Measurements from ENCODE around the gene PODXL2.

The PODXL2 gene

DNA sequence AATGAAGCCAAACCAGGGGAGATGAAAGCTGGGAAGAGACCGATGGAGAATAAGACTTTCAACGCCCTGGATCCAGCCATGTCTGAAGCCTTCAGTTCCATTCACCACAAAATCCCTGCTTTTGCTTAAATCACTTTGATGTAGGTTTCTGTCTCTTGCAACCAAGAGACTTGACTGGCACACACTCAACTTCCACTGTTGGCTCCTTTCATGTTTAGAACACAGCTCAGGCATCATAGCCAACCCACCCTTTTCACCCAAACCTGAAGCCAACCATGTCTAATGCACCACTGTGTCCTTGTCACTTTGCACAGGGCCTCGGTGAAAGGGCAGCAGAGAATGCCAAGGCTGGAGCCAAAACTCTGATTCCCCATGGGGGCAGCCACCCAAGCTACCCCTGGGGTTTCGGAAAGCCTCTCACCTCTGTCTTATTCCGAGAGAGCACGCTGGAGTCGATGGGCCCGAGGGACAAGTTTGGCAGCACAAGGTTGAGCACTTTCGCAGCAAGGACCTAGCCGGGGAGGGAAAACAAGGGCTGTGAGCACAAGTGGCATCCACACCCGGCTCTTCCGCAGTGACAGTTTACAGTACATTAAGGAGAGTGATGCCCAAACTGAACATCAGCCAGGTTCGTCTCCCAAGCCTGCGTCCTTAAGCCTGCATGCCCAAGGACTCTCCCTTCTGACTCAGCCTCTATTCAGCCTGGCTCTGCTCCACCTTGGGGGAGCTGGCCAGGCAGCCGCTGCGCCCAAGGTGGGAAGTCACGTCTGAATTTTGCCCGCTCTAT, 81.4 kb downstream of the PODXL2 start:
- DNase-seq, result peak in 1 of 2 experiments; percentile 44

DNA sequence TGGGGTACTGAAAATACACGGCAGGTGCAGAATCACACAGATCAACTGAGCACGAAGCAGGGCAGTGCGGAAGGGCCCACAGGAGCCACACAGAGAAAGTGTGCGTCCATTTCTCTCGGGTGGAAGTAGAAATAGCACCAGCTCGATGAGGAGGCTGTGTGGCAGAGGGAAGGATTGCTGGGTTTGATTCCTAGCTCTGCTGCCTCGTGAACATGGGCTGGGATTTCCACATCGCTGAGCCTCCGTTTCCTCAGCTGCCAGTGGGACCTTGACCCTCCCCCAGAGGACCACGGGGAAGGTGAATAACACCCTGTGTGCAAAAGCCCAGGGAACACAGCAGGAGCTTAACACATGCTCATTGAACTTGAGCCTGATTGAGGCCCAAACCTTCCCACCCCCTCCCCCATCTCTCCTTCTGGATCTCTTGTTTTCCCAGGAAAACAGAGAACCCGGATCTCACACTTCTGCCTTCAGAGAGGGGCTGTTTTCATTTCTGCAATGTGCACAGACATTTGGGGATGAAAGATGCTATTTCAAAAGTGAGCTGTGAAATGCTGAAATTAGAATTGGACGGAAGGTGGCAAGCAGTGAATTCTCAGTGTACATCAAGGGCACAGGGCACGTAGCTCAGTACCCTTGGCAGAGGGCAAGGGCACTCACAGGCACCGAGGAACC, 82.2 kb downstream of the PODXL2 start:
- no peak for DNase-seq

DNA sequence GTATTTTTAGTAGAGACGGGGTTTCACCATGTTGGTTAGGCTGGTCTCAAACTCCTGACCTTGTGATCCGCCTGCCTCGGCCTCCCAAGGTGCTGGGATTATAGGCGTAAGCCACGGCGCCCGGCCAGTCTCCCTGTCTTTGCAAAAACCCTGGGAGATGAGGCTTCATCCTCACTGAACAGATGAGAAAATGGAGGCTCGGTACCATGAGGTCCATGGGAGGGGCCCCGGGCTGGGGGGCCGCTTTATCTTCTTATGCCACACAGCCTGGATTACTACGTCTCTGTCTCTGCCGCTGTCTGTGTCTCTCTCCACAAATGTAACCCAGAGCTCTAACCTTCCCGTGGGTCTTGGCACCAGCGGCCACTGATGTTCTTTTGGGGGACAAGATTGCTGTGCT, 82.9 kb downstream of the PODXL2 start:
- DNase-seq, result no peak

DNA sequence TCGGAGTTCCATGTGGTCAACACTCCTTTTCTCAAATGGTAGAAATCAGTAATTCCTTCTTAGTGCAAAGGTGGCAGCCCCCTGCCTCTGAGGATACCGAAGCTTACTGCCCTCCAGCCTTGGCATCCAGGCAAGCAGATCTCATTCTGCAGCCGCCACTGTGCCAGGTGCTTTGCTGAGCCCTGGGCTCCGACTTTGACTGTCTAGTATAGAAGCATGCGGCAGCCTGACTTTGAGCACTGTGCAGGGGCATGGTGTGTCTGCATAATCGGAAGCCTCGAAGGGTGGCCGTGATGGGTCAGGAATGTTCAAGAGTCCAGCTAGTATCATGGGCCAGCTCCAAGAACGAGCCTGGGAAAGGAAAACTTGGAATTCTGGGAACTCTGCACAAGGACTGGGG, 83.5 kb downstream of the PODXL2 start:
- DNase-seq, result no peak

DNA sequence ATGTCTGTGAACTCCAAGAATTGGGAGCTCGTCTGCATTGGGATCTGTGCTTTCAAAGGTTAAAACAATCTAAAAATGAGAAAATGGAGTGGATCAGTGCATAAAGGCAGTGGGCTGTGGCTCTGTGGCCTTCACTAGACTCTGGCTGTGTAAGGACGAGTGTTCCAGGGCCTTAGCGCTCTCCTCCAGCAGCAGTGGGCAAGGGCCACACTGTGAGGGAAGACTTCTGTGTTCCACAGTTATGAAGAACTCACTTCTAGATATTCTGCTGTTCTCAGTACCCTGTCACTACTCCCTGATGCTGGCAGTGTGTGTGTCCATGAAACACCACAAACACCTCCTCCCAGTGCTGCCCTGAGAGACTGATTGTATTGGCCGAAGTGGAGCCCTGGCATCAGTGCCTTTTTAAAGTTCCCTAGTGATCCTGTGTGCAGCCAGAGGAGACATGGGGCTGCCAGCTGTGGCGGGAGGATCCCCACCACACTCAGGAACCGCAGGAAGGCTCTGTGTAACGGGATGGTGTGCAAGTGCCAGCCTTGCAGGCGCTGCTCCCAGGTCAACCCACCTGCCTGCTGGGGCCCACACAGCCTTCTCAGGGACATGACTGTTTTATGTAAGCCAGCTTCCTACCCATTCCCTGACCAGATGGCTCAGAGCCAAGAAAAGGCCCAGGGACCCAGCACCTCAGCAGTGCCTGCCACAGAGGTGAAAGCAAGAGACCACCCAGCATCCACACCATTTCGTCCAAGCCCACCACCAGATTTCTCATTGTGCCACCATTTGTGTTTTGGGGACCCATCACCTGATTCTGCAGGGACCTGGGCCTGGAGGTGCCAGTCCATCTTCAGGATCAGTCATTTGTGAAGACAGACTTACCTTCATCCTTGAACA, 84.1 kb downstream of the PODXL2 start:
- no peak for DNase-seq

DNA sequence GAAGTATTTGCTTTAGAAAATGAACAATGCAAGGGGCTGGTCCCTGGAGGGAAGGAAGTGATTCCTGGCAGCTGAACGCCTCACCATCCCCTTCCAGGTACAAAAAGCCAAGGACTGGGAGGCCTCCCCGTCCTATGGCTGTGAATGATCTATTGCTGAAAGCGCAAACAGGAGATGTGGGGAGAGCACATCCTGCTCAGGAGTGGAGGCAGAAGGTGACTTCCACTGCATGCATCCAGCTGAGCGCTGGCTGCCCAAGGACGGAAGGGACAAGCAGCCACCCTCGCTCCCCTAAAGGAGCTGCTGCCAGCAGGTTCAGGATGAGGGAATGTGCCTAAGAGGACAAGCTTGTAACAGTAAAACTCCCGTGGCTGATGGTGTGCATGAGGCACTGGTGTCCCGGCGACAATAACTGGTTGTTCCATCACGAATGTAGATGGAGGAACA, 85.2 kb downstream of the PODXL2 start:
- DNase-seq, result no peak

DNA sequence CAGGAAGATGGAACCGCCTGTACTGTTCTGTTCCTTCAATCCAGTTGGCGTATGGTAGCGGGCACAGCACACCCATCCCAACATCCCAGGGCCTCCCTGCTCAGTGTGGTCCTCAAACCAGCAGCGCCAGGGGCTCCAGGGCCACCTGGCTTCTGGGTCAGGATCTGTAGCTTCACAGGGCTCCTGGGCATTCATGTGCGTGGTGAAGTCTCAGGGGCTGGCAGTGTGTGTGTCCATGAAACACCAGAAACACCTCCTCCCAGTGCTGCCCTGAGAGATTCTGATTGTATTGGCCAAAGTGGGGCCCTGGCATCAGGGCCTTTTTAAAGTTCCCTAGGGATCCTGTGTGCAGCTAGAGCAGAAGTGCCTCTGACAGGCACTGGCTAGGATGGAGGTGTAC, 85.9 kb downstream of the PODXL2 start:
- DNase-seq, result no peak

DNA sequence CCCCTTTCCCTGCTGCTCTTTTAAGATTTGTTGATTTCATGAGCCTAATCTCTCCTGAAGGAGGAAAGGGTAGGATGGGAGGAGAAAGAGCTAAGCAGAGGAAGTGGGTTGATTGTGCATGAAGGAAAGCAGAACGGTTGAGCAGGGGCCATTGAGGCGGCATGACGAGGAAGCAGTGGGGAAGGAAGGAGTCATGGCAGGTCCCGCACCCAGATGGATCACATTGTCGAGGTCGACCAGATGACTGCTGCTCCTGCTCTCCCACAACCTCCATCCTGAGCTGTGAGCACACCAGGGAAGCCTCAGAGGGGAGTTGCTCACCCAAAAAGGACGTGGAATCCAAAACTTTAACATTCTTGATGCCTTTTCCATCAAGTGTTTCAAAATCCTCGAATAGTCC, 86.5 kb downstream of the PODXL2 start:
- no peak for DNase-seq

DNA sequence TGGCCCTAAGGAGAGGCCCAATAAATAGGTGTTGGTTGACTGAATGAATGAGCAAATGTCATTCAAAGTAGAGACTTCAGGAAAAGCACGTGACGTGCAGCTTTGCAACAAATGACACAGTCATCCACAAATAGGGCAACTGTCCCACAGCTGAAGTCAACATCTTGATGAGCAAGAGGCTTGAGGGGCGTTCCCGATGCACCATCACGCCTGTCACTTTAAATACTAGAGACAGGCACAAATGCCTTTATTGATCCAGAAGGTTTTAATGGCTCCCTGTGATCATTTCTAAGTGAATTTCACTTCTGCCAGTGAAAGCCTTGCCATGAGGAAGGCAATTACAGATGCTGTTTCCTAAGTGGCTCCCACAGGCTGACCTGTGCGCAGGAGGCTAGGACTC, 87.4 kb downstream of the PODXL2 start:
- DNase-seq, result no peak

DNA sequence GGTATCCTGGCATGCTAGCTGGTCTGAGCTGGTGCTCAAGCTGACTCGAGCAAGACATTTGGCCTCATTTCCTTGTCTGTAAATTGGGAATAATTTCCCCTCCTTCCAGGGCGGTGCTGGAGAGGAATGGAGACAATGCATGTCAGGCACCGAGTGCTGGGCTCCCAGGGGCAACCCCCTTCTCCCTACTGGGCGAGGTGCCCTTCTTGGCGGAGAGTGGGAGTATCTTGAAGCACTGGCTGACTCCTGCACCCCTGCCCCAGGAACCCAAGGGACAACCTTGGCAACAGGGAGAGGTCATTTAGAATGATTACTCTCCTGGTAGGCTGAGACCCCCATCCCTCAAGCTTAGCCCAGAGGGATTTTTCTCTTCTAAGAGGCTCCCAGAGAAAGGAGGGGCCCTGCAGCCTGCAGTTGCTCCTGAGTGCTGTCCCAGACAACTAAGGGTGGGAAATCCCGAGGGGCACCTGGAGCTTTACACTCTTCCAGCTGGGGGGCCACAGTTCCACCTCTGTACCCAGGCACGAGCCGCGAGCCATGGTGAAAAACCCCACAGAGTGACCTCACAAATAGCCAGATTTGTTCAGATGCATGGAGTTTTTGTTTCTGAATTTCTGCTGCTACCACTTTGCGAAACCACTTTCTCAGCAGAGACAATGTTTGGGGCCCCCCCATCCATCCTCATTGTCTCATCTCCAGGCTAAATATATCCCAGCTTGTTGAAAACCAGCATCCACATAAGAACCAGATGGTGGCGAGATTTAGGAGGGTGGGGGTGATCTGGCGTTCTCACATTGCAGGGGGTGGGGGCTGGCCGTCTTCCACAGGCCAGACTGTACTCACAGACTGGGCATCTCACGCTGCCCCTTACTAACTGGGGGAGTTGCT, 88.6 kb downstream of the PODXL2 start:
- DNase-seq, result peak in 1 of 2 experiments; percentile 78

DNA sequence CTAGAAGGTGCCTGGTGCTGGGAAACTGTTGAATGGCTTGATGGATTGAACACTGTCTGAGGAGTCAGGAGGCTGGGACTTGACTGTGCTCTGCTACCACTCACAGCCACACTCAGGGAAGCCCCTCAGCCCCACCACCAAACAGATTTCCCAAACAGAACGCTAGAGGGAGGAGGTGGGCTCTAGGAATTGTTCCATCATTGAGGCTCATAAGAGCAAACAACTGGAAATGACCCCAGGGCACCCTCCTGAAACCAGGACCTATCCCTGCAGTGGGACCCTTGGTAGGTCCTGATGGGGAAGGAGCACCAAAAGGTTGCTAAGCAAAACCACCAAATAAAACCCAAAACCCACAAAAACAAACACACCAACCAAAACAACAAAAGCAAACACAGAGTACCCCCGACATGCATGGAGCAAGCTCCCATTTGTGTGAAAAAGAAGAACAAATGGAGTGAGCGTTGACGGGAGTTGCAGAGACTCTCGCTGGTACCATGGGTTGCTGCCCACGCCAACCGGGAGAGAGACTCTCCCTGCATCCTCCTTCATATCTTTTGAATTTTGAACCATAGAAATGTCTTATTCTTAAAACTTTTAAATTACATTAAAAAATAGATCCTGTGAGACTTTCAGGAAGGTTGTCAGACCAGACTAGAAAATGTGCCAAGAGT, 89.4 kb downstream of the PODXL2 start:
- no peak for DNase-seq

DNA sequence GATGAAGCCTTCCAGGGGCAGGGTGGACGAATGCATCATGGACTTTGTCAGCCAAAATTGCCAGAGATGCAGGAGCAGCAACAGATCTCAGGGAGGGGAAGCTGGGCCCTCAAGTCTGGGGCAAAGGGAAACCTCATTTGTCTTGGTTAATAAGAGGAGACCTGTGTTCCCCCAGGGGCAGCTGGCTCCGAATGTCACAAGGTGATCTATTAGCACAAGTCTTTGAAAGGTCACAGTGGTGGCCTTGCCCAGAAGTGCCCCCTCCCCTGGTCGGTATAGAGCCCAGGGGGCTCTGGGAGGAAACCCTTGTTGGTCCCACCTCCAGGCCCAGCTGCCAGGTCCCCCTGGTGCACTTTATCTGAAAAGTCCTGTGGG, 89.9 kb downstream of the PODXL2 start:
- DNase-seq, result no peak

DNA sequence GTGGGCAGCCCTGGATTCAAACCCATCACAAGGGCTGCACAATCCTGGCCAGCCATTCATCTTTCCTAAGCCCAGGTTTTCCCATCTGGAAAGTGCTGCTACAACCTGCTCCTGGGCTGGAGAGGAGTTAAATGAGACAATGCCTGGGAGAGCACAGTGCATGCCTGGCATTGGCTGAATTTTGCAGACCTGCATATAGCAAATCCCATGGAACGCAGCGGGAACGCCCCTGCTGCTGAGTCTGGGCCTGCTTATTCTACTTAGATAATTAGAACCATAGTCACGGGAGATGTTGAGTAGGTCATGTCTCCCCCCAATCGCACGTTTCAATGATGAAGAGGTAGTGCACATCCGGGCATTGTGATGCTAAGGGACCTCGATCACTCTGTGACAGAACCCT, 90.4 kb downstream of the PODXL2 start:
- no peak for DNase-seq

DNA sequence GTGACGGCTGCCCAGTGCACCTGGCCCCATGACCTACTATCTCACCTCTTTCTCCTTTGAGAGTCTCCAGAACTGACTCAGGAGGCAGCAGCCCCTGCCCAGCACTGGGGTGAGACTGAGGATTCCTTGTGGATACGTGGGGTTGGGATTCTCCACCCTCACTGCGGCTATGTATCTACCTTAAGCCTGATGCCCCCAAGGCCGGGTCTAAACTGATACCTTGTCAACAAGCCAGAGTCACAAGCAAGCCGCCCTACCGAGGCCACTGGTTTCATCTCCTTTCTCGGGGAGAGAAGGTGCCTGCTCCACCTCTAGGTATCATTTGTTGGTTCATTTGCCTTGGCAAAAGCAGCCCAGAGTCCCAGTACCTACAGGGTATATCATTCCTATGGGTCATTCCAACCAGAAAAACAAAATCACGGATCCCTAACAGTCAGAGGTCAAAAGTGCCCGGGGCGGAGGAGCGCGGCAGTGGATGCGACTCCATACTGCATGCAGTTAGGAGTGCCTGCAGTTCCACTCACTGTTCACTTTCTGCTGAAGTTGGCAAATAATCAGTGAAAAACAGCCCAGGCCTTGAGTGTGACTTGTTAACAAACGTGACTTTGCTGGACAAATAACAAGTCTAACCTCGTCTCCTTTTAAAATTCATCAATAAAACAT, 91.3 kb downstream of the PODXL2 start:
- DNase-seq, result no peak

DNA sequence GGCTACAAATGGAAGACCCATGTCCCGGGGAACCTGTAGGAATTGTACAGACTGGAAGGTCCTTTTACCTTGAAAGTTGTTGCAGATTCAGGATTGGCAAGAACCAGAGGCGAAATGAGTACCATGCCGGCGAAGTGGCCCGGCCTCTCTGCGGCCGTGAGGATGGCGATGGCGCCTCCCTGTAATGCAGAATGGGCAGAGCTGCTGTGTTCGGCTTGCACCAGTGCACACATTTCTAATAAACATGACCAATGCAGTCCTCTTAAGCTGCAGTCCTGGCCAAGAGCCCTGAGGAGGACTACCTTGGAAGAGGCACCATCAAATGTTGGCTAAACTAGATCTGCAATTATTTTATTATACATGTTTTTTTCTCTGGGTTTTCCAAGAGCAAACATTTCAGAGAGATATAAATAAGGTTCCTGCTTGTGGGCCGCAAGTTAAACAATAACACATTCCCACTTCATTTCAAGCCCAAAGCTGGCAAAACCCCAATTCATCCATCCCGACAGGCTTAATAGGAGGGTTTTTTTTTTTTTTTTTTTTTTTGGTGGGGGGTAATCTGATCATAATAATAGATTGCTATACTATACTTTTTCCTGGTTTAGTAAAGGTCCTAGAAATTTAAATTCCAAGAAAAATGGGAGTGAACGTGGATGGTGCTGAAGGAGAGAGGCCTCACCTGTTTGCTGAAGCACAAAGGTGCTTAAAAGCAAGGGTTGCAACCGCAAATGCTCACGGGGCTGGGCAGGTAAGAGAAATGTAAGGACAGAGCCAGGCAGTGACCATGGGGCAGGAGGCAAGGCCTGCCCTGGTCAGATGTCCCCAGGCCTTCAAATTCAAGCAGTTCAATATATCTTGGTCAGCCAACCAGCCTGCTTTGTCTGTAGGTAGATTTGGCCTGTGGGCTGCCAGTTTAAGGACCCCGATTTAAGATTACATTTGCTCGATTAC, 92.3 kb downstream of the PODXL2 start:
- DNase-seq, result peak; percentile 19 to 80

DNA sequence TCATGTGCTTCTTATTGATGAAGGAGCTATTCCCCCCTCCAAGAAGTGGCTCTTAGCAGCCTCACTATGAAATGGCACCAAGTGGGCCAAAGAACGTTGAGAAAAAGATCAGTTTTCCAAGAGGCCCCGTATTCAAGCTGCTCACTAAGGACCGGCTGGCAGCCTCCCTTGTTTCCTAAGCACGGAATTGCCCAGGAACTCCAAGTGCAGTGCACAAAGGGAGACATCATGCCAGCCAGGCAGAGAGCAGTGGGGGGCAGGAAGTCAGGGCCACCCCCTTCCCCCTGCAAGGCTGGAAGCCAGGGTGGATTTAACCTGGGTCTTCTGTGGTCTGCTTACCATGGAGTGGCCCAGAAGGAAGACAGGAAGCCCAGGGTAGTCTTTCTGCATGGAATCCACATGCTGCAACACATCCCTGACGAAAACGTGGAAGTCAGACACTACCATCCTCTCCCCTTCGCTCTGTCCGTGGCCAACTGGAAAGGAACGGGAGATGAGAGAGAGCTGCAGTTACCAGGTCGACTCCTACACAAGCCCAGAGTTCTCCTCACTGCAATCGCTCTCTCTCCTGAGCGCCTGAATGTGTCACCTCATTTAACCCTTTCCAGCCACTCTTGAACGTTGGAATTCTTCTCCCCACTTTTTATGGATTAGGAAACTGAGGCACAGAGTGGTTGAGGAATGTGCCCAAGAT, 93.3 kb downstream of the PODXL2 start:
- DNase-seq, result peak; percentile 31 to 74
